NCI-H1105 (cell line): ENCODE measurements around the gene CCDC112.
"Not testable (repeated sequence)": the region's sequence is repeated elsewhere in the genome, so short reads cannot be mapped to it uniquely, and the experiment has no call there.

Experiments
- DNase-seq: peaks from one replicate; lab custom pipeline; 2025; lab: John Stamatoyannopoulos, UW

CCDC112 gene

GRCh38 chr5:115296124-115297022 is at the start of gene CCDC112:
CCDC112 (minus strand) TSS chr5:115296654; CDS start chr5:115296543, 111 bp downstream.
- peak; percentile 43 for DNase-seq

DNA sequence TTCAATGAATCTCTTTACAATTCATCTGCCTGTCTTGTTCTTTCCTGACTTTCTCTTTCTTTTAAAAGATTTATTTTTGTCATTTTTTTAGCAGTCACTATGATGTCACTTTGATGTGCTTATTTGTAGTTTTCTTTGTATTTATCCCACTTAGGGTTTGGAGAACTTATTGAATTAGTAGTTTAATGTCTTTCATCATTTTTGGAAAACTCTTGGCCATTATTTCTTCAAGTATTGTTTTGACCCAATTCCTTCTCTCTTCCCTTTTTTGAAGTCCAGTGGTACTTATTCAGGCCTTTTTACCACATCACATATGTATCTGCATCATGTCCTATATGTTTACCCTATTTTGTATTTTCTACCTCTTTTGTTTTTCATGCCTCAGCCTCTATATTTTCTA is 48.9 kb upstream of the CCDC112 start:
- DNase-seq: no peak

- no peak for DNase-seq
These were observed 47.4 kb upstream of the CCDC112 start for GRCh38 chr5:115343855-115344254.

DNA sequence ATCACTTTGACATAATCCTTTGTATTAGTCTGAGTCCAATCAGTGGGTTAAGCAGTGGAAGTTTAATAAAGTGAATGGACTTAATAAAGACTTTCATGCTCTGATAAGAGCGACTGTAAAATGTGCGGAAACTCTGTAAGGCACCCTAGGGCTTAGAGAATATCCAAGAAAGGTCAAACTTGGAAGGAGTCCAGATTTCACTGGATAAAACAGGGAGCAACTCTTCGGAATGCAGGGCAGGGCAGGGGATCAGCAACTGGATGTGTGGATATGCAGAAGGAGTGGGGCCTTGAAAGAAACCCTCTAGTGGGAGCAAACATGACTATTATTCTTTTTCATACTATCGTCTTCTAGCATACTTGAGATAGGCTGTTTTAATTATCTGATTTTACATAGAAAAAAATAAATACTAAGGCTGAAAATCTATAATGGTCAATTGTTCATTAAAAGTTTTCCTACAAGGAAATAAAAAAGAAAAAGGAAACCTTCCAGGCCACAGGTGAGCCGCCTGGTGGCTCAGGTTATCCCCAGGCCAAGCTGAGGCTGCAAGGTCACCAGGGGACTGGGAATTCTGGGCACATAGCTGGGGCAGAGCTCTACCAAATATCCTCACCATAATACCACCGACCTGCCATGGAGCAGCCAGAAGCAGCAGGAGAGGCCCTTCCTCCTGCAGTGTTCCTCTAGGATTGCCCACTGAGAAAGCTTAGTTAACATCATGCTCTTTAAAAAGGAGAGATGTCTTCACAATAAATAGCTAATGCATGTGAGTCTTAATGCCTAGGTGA is 46.3 kb upstream of the CCDC112 start:
- DNase-seq: no peak

DNA sequence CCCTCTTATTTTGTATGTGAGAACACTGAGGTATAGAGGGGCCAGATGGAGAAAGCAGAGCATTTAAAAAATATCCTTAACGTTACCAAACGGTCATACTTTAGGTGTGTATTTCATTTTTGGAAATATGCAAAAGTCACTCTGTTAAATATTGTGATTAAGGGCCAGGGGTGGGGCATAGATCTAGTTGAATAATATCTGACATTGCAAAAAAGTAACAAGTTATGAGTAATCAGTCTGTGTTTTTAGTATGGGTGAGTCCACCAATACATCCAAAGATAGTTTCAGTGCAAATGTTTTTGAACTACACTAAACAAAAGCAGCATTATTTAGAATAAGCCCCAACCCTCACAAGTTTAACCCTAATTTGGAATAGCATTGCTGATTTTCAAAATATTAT is 45.3 kb upstream of the CCDC112 start:
- no peak for DNase-seq

GRCh38 chr5:115338851-115339250 is 42.4 kb upstream of the CCDC112 start:
- DNase-seq: no peak

GRCh38 chr5:115337882-115338281 is 41.4 kb upstream of the CCDC112 start:
- no peak for DNase-seq

GRCh38 chr5:115336964-115337363 is 40.5 kb upstream of the CCDC112 start:
- DNase-seq: no peak

DNA sequence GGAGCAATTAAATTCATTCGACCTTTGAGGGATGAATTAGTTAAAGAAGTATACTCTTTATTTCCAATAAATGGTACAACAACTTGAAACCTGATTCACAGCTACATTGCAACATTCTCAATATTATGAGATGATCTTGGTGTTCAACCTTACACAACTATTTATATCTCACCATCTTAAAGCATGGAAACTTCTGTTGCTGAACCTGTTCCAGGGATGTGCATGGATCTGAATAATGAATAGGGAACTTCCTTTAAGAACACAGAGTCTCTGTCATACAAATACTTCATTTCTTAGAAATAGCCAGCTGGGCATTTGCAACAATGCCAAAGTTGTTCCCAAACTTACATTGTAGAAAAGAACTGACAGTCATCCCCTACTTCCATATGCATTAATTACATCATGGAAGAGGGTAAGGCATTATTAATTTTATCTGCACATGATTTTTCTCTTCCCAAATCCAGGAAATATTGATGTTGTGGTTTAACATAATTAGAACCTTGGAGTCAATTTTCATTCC is 39.8 kb upstream of the CCDC112 start:
- DNase-seq: no peak

DNA sequence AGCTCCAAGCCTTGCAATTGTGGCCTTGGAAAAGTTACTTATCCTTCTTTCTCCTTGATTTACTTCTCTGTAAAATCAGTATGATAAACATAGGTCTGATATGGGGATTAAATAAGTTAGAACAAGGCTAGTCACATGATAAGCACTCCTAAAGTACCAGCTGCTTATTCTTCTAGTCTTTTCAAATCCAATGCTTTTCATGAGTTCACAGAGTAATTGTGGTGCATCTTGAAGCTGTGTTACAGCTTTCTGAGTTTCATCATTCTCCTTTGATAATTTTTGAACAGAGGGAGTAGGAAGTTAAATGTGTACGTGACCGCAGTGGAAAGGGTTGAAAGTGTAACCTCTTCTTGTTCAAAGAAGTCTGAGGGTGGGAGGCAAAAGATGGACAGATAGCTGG is 38.8 kb upstream of the CCDC112 start:
- DNase-seq: no peak

GRCh38 chr5:115333164-115333563 is 36.7 kb upstream of the CCDC112 start:
- DNase-seq: no peak

- no peak for DNase-seq
These were observed 34.4 kb upstream of the CCDC112 start for GRCh38 chr5:115330830-115331229.

DNA sequence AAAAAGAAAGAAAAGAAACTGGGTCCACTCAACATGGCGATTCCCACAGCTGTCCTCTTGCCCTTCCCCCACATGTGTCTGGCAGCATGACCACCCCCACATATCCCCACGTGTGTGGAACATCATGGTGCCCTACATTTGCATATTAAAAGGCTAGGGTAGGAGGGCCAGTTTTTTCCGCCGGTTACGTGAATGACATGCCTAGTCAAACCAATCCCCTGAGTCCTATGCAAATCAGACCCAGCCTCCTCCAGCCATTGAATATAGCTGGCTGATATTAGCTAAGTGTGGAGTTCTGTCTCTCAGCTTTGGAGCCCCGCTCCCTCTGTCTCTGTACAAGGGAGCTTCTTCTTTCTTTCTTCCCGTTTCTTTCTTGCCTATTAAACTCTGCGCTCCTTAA is 33.0 kb upstream of the CCDC112 start:
- no peak for DNase-seq

GRCh38 chr5:115328617-115329274 is 32.3 kb upstream of the CCDC112 start:
- not testable (repeated sequence) for DNase-seq

GRCh38 chr5:115325296-115325959 is 29.0 kb upstream of the CCDC112 start:
- no peak for DNase-seq

GRCh38 chr5:115324021-115324420 is 27.6 kb upstream of the CCDC112 start:
- DNase-seq: no peak

DNA sequence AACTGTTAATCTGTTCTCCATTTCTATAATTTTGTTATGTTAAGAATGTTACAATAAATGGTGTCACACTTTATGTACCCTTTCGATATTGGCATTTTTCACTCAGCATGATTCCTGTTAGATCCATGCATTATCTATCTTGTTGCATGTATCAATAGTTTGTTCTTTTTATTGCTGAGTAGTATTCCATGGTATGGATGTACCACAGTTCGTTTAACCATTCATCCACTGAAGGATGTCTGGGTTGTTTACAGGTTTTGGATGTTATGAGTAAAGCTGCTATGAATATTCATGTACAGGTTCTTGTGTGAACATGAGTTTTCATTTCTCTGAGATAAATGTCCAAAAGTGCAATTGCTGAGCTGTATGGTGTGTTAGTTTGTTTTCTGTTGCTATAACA is 26.3 kb upstream of the CCDC112 start:
- DNase-seq: no peak

DNA sequence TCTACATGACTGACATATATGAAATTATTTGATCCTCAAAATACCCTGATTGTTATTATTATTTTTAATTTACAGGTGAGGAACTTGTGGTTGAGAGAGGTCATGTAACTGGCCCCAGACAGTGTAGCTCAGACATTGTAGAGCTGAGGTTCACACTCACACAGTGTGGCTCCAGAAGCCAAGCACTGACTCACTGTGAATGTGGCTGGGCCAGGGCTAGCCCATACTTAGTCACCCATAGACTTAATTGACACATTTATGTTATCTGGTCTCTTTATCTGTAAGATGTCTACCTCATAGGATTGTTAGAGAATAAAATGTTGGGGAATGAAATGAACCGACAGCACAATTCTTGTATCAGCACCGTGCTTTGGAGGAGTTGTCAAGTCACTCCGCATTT is 24.9 kb upstream of the CCDC112 start:
- DNase-seq: no peak

GRCh38 chr5:115320515-115320914 is 24.1 kb upstream of the CCDC112 start:
- no peak for DNase-seq

GRCh38 chr5:115320006-115320405 is 23.6 kb upstream of the CCDC112 start:
- no peak for DNase-seq

- DNase-seq: no peak
These were observed 22.6 kb upstream of the CCDC112 start for GRCh38 chr5:115319007-115319406.

GRCh38 chr5:115317736-115318135 is 21.3 kb upstream of the CCDC112 start:
- DNase-seq: no peak
